ENCODE results near the gene RALB. TPM values are rescaled to one million over a fixed set of nuclear protein-coding genes. Genes with fewer than 3 reads are reported as not detected.
"Not testable (repeated sequence)": the region's sequence is repeated elsewhere in the genome, so short reads cannot be mapped to it uniquely, and the experiment has no call there.

RALB gene
- total RNA-seq, 1 experiment from 2014 or later = 40.2 TPM

GRCh38 chr2:120320318-120320851, 67.7 kb downstream of the RALB start:
- Mint-ChIP-seq H3K27me3 (ENCODE audit: unreplicated experiment) (peaks cover 84% of the 10 kb centered on the region), H3K4me1 (ENCODE audit: low read depth, unreplicated experiment) (no peaks in the 10 kb centered on the region), H3K36me3 (ENCODE audit: insufficient read depth, unreplicated experiment) (no peaks in the 10 kb centered on the region), H3K4me3 (ENCODE audit: low read depth, unreplicated experiment) (no peak overlapping the region), H3K9me3 (ENCODE audit: low read depth, unreplicated experiment) (no peaks in the 10 kb centered on the region), H3K27ac (ENCODE audit: unreplicated experiment) (no peak overlapping the region)
- CTCF ChIA-PET = no interaction called here
- no peak for DNase-seq
- BruUV-seq (replicated peaks) = no TSS peak
- intact Hi-C loops (cut with micrococcal nuclease; ENCODE audit: unreplicated experiment) = no loop called here
- no peak for TF ChIP-seq CTCF (IDR thresholded peaks at IDR 0.05; ENCODE audit: unreplicated experiment)

GRCh38 chr2:120320887-120321556, 68.4 kb downstream of the RALB start:
- CTCF ChIA-PET; H3K36me3 Mint-ChIP-seq (ENCODE audit: insufficient read depth, unreplicated experiment): not testable (repeated sequence)

GRCh38 chr2:120321721-120322284, 69.2 kb downstream of the RALB start:
- Mint-ChIP-seq H3K9me3 (ENCODE audit: low read depth, unreplicated experiment) (no peaks in the 10 kb centered on the region), H3K4me3 (ENCODE audit: low read depth, unreplicated experiment) (no peak overlapping the region), H3K36me3 (ENCODE audit: insufficient read depth, unreplicated experiment) (no peaks in the 10 kb centered on the region), H3K27me3 (ENCODE audit: unreplicated experiment) (peaks cover 84% of the 10 kb centered on the region), H3K27ac (ENCODE audit: unreplicated experiment) (no peak overlapping the region), H3K4me1 (ENCODE audit: low read depth, unreplicated experiment) (no peaks in the 10 kb centered on the region)
- BruUV-seq (replicated peaks) = no TSS peak
- CTCF ChIA-PET = no interaction called here
- no peak for TF ChIP-seq CTCF (IDR thresholded peaks at IDR 0.05; ENCODE audit: unreplicated experiment)
- intact Hi-C loops (cut with micrococcal nuclease; ENCODE audit: unreplicated experiment) = no loop called here
- no peak for DNase-seq

More at GRCh38 chr2:120320887-120321556, 68.4 kb downstream of the RALB start:
- H3K4me3 Mint-ChIP-seq (ENCODE audit: low read depth, unreplicated experiment); H3K27ac Mint-ChIP-seq (ENCODE audit: unreplicated experiment); DNase-seq; BruUV-seq (replicated peaks); H3K9me3 Mint-ChIP-seq (ENCODE audit: low read depth, unreplicated experiment); H3K4me1 Mint-ChIP-seq (ENCODE audit: low read depth, unreplicated experiment); intact Hi-C loops (cut with micrococcal nuclease; ENCODE audit: unreplicated experiment): not testable (repeated sequence)
- peaks cover 84% of the 10 kb centered on the region for H3K27me3 Mint-ChIP-seq (ENCODE audit: unreplicated experiment)

GRCh38 chr2:120322329-120322728, 69.7 kb downstream of the RALB start:
- Mint-ChIP-seq H3K9me3 (ENCODE audit: low read depth, unreplicated experiment) (no peaks in the 10 kb centered on the region), H3K4me1 (ENCODE audit: low read depth, unreplicated experiment) (no peaks in the 10 kb centered on the region), H3K27me3 (ENCODE audit: unreplicated experiment) (peaks cover 87% of the 10 kb centered on the region), H3K27ac (ENCODE audit: unreplicated experiment) (no peak overlapping the region), H3K4me3 (ENCODE audit: low read depth, unreplicated experiment) (no peak overlapping the region), H3K36me3 (ENCODE audit: insufficient read depth, unreplicated experiment) (no peaks in the 10 kb centered on the region)
- CTCF ChIA-PET = no interaction called here
- no peak for TF ChIP-seq CTCF (IDR thresholded peaks at IDR 0.05; ENCODE audit: unreplicated experiment)
- no peak for DNase-seq
- intact Hi-C loops (cut with micrococcal nuclease; ENCODE audit: unreplicated experiment) = no loop called here
- no TSS peak for BruUV-seq (replicated peaks)

GRCh38 chr2:120323214-120323613, 70.6 kb downstream of the RALB start:
- intact Hi-C loops (cut with micrococcal nuclease; ENCODE audit: unreplicated experiment) = no loop called here
- Mint-ChIP-seq H3K4me3 (ENCODE audit: low read depth, unreplicated experiment) (no peak overlapping the region), H3K36me3 (ENCODE audit: insufficient read depth, unreplicated experiment) (no peaks in the 10 kb centered on the region), H3K9me3 (ENCODE audit: low read depth, unreplicated experiment) (no peaks in the 10 kb centered on the region), H3K4me1 (ENCODE audit: low read depth, unreplicated experiment) (no peaks in the 10 kb centered on the region), H3K27ac (ENCODE audit: unreplicated experiment) (no peak overlapping the region), H3K27me3 (ENCODE audit: unreplicated experiment) (peaks cover 89% of the 10 kb centered on the region)
- DNase-seq = no peak
- BruUV-seq (replicated peaks) = no TSS peak
- TF ChIP-seq CTCF (IDR thresholded peaks at IDR 0.05; ENCODE audit: unreplicated experiment) = no peak
- CTCF ChIA-PET = interaction anchor here (0.6 kb wide), 1 partner anchor 142 kb away, joined by 3 read pairs; no protein-coding TSS in a partner anchor
